Lower lobe of right lung (tissue), 2 donors: ENCODE measurements around the gene MEMO1. TPM values are rescaled to one million over a fixed set of nuclear protein-coding genes. Genes with fewer than 3 reads are reported as not detected.
A peak's percentile ranks its signal among the peaks of the same experiment; 100 is the strongest.

Experiments used
- ATAC-seq, 2 donors: fragments of 200-7000 bp; cut with Tn5 transposase; one replicate each; pipeline ENCODE4 v1.9.1; 2020 to 2022; ENCODE audit warnings: mild to moderate bottlenecking in 2 of 2, moderate library complexity in 2 of 2
- DNase-seq: peaks from one replicate; pipeline ENCODE4 v3.0.0-alpha.2; 2020
- H3K27ac ChIP-seq: fragments of 200-600 bp; one replicate; pipeline ENCODE4 v1.8.0; 2022
- H3K27me3 ChIP-seq: fragments of 200-600 bp; one replicate; pipeline ENCODE4 v1.8.0; 2022; ENCODE audit warnings: low read depth
- H3K36me3 ChIP-seq: fragments of 200-600 bp; one replicate; pipeline ENCODE4 v1.8.0; 2022; ENCODE audit warnings: mild to moderate bottlenecking
- H3K4me1 ChIP-seq: fragments of 200-600 bp; one replicate; pipeline ENCODE4 v1.8.0; 2022
- H3K4me3 ChIP-seq: fragments of 200-600 bp; one replicate; pipeline ENCODE4 v1.8.0; 2022; ENCODE audit warnings: mild to moderate bottlenecking
- H3K9me3 ChIP-seq: fragments of 200-600 bp; one replicate; pipeline ENCODE4 v1.8.0; 2022
- intact Hi-C: fragments of 100-400 bp; cut with DNase I; formaldehyde crosslinking; loops from one replicate; pipeline ENCODE4 v1.11.0; 2022
- total RNA-seq: library from RNA; stranded (reverse); fragmentation: NEBNext Ultra II Directional; extraction: Animal tissue kit (Norgen Biotek cat#: 25700); gene quantifications from one replicate; pipeline ENCODE4 v1.2.1, GENCODE V29; 2021
- TF ChIP-seq, protein P1 (sequence below): fragments of 200-600 bp; IDR thresholded peaks from one replicate; pipeline ENCODE4 v1.8.0; 2022; ENCODE audit warnings: antibody characterized with exemption, mild to moderate bottlenecking
- donor health status: DM: no; HTN: yes; CAD: no; lungs with severe emphysema.

MEMO1 gene
- total RNA-seq, 1 donor from 2014 or later: 35.7 TPM

DNA sequence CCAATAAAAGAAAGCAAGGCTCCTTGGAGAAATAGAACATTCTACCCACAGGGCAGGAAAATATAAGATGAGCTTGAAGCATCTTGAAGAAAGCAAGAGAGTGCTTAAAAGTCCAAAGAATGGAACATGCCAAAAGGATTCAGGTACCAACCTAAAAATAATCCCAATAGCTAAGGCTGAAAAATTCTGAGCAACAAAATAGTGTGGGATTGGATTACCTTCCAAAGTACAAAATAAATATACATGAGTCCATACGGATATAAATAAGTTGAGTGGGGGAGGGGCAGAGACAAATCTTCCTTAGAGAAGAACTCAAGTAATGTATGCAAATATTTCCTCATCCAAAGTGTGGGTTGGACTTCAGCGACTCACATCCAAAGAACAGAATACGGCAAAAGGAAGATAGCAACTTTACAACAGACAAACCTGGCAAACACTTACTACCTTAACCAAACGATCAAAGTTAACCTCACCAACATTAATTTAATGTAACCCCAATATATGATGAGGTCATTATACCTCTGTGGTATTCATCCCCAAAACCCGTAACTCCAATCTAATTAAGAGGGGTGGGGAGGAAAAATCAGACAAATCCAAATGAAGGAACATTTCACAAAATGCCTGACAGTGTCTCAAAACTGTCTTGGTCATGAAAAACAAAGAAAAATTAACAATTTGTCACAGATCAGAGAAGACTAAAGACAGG lies 26.9 kb downstream of the MEMO1 start:
- Histone ChIP-seq H3K27me3 (no peaks in the 10 kb centered on the region), H3K4me1 (peaks cover 12% of the 10 kb centered on the region), H3K4me3 (no peak overlapping the region), H3K36me3 (no peaks in the 10 kb centered on the region), H3K27ac (no peak overlapping the region), H3K9me3 (no peaks in the 10 kb centered on the region)
- TF ChIP-seq, protein P1, sequence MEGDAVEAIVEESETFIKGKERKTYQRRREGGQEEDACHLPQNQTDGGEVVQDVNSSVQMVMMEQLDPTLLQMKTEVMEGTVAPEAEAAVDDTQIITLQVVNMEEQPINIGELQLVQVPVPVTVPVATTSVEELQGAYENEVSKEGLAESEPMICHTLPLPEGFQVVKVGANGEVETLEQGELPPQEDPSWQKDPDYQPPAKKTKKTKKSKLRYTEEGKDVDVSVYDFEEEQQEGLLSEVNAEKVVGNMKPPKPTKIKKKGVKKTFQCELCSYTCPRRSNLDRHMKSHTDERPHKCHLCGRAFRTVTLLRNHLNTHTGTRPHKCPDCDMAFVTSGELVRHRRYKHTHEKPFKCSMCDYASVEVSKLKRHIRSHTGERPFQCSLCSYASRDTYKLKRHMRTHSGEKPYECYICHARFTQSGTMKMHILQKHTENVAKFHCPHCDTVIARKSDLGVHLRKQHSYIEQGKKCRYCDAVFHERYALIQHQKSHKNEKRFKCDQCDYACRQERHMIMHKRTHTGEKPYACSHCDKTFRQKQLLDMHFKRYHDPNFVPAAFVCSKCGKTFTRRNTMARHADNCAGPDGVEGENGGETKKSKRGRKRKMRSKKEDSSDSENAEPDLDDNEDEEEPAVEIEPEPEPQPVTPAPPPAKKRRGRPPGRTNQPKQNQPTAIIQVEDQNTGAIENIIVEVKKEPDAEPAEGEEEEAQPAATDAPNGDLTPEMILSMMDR: no peak
- no peak for DNase-seq
- no peak for ATAC-seq
- intact Hi-C loops: no loop called here

DNA sequence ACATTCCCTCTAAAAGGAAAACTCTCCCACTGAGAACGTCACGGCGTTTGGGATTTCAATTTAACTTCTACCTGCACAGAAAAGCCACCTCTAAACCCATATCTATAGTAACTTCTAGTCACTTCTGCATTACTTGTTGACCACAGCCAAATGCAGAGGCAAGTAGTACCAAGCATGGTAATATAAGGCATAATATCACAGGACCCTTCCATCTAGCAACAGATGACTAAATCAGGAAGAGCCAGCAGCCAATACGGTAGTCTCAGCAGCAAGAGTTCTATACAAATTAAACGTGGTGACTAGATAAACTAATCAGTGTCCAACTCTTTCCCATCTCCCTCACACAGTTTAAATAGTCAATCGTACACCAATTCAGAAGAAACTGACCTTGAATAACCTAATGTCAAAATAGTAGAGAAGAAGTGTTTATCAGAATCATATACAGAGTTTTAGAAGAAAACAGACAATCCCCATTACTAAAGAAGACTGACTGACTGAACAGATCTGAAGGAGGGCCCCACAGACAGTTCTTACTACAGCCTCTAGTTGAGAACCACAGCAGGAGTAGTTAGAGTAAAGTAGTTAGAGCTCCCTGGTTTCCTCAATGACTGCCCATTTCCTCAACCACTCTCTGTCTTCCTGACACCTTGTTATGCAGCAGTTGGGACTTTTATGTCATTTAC lies 30.0 kb downstream of the MEMO1 start:
- intact Hi-C loops: no loop called here
- H3K4me3 ChIP-seq: no peak overlapping the region
- peak; percentile 82 to 86 for ATAC-seq
- peaks cover 12% of the 10 kb centered on the region for H3K4me1 ChIP-seq
- TF ChIP-seq, protein P1: no peak
- no peaks in the 10 kb centered on the region for H3K36me3 ChIP-seq
- DNase-seq: no peak
- H3K27me3 ChIP-seq: no peaks in the 10 kb centered on the region
- H3K9me3 ChIP-seq: no peaks in the 10 kb centered on the region
- no peak overlapping the region for H3K27ac ChIP-seq

DNA sequence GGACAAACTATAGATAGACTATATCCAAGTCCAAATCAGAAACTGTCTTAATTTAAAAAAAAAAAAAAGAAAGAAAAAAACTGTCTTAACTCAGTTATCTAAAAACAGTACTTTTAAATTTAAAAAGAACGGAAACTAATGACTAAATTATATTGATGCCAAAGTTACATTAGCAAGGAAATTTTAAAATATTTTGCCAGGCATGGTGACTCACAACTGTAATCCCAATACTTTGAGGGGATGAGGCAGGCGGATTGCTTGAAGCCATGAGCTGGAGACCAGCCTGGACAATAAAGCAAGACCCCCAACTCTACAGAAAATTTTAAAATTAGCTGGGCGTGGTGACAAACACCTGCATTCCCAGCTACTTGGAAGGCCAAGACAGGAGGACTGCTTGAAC lies 30.9 kb downstream of the MEMO1 start:
- no peaks in the 10 kb centered on the region for H3K27me3 ChIP-seq
- peaks cover 12% of the 10 kb centered on the region for H3K4me1 ChIP-seq
- H3K4me3 ChIP-seq: no peak overlapping the region
- no peak overlapping the region for H3K27ac ChIP-seq
- TF ChIP-seq, protein P1: no peak
- no peak for ATAC-seq
- intact Hi-C loops: no loop called here
- H3K36me3 ChIP-seq: no peaks in the 10 kb centered on the region
- no peaks in the 10 kb centered on the region for H3K9me3 ChIP-seq
- DNase-seq: no peak

DNA sequence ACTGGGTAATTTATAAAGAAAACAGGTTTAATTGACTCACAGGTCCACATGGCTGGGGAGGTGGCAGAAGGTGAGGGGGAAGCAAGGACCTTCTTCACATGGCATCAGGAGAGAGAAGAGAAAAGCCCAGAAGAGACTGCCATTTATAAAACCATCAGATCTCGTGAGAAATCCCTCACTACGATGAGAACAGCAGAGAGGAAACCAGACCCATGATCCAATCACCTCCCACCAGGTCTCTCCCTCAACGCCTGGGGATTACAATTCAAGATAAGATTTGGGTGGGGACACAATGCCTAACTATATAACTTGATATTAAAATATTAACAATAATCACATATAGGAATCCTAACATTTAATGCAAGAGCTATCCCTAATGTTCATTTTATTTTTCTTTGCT lies 31.8 kb downstream of the MEMO1 start:
- Histone ChIP-seq H3K4me1 (peaks cover 12% of the 10 kb centered on the region), H3K36me3 (no peaks in the 10 kb centered on the region), H3K4me3 (no peak overlapping the region), H3K27me3 (no peaks in the 10 kb centered on the region), H3K9me3 (no peaks in the 10 kb centered on the region), H3K27ac (no peak overlapping the region)
- ATAC-seq (no peak), DNase-seq (no peak)
- intact Hi-C loops: no loop called here
- TF ChIP-seq, protein P1: no peak

DNA sequence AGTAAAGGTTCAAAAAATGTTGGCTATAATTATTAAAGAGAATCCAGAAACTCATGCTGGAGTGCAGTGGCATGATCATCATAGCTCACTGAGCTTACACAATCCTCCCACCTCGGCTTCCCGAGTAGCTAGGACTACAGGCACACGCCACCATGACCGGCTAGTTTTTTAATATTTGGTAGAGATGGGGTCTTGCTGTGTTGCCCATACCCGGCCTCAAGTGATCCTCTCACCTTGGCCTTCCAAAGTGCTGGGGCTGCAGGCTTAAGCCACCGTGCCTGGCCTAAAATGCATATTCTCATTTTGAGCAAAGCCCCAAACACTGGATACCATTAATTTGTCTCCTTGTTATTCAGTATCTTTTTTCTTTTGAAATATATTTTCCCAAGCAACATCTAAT lies 32.4 kb downstream of the MEMO1 start:
- no peaks in the 10 kb centered on the region for H3K9me3 ChIP-seq
- intact Hi-C loops: no loop called here
- TF ChIP-seq, protein P1: no peak
- no peak overlapping the region for H3K4me3 ChIP-seq
- peaks cover 12% of the 10 kb centered on the region for H3K4me1 ChIP-seq
- H3K27ac ChIP-seq: no peak overlapping the region
- H3K36me3 ChIP-seq: no peaks in the 10 kb centered on the region
- no peaks in the 10 kb centered on the region for H3K27me3 ChIP-seq
- DNase-seq (no peak), ATAC-seq (no peak)
